ENCODE measurements around the gene TTC28.

GRCh38 chr22:28710107-28710506 lies 30.5 kb upstream of the TTC28 start:
- TF ChIP-seq, protein P1, sequence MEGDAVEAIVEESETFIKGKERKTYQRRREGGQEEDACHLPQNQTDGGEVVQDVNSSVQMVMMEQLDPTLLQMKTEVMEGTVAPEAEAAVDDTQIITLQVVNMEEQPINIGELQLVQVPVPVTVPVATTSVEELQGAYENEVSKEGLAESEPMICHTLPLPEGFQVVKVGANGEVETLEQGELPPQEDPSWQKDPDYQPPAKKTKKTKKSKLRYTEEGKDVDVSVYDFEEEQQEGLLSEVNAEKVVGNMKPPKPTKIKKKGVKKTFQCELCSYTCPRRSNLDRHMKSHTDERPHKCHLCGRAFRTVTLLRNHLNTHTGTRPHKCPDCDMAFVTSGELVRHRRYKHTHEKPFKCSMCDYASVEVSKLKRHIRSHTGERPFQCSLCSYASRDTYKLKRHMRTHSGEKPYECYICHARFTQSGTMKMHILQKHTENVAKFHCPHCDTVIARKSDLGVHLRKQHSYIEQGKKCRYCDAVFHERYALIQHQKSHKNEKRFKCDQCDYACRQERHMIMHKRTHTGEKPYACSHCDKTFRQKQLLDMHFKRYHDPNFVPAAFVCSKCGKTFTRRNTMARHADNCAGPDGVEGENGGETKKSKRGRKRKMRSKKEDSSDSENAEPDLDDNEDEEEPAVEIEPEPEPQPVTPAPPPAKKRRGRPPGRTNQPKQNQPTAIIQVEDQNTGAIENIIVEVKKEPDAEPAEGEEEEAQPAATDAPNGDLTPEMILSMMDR (conservative IDR thresholded peaks at IDR 0.05; ENCODE audit: low read length): no peak
- TF ChIP-seq EZH2phosphoT487 (IDR thresholded peaks at IDR 0.05; ENCODE audit: borderline replicate concordance): no peak

Data from Loucy (cell line).